Ishikawa (cell line): ENCODE measurements around the gene LAGE3.

Experiments
- CEBPB ChIP-seq: IDR thresholded peaks from 2 replicates; pipeline ENCODE4 v1.6.1; 2012
- CREB1 ChIP-seq: IDR thresholded peaks from 2 replicates; pipeline ENCODE4 v1.6.1; 2012; ENCODE audit warnings: low read depth
- EGR1 ChIP-seq: IDR thresholded peaks from 2 replicates; pipeline ENCODE4 v1.6.1; 2012
- EP300 ChIP-seq: IDR thresholded peaks from 2 replicates; pipeline ENCODE4 v1.6.1; 2012; ENCODE audit warnings: borderline replicate concordance
- FOXM1 ChIP-seq: IDR thresholded peaks from 2 replicates; pipeline ENCODE4 v1.6.1; 2012; ENCODE audit warnings: low read depth, borderline replicate concordance
- MAX ChIP-seq: IDR thresholded peaks from 2 replicates; pipeline ENCODE4 v1.6.1; 2012
- NFIC ChIP-seq: IDR thresholded peaks from 2 replicates; pipeline ENCODE4 v1.6.1; 2012
- RAD21 ChIP-seq: IDR thresholded peaks from 2 replicates; pipeline ENCODE4 v1.6.1; 2012; ENCODE audit warnings: low read depth
- TAF1 ChIP-seq: IDR thresholded peaks from 2 replicates; pipeline ENCODE4 v1.6.1; 2012; ENCODE audit warnings: low read depth, mild to moderate bottlenecking
- TCF12 ChIP-seq: IDR thresholded peaks from 2 replicates; pipeline ENCODE4 v1.6.1; 2012; ENCODE audit warnings: low read depth
- TEAD4 ChIP-seq: IDR thresholded peaks from 2 replicates; pipeline ENCODE4 v1.6.1; 2012
- YY1 ChIP-seq: IDR thresholded peaks from 2 replicates; pipeline ENCODE4 v1.6.1; 2012; ENCODE audit warnings: low read depth
- ZBTB7A ChIP-seq: IDR thresholded peaks from 2 replicates; pipeline ENCODE4 v1.6.1; 2012; ENCODE audit warnings: low read depth
- TF ChIP-seq, protein P1 (sequence below): IDR thresholded peaks from 2 replicates; pipeline ENCODE4 v1.6.1; 2012
- TF ChIP-seq, protein P2 (sequence below): IDR thresholded peaks from 2 replicates; pipeline ENCODE4 v1.6.1; 2012; ENCODE audit warnings: low read depth, mild to moderate bottlenecking

LAGE3 gene

GRCh38 chrX:154470434-154470833 lies 8.6 kb downstream of the LAGE3 start:
- TF ChIP-seq NFIC (no peak), TEAD4 (no peak), MAX (no peak), TAF1 (no peak), RAD21 (no peak), FOXM1 (no peak), YY1 (no peak), EP300 (no peak), TCF12 (no peak), EGR1 (no peak), CEBPB (no peak), CREB1 (no peak), ZBTB7A (no peak)
- TF ChIP-seq, protein P1, sequence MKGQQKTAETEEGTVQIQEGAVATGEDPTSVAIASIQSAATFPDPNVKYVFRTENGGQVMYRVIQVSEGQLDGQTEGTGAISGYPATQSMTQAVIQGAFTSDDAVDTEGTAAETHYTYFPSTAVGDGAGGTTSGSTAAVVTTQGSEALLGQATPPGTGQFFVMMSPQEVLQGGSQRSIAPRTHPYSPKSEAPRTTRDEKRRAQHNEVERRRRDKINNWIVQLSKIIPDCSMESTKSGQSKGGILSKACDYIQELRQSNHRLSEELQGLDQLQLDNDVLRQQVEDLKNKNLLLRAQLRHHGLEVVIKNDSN, result no peak
- TF ChIP-seq, protein P2, sequence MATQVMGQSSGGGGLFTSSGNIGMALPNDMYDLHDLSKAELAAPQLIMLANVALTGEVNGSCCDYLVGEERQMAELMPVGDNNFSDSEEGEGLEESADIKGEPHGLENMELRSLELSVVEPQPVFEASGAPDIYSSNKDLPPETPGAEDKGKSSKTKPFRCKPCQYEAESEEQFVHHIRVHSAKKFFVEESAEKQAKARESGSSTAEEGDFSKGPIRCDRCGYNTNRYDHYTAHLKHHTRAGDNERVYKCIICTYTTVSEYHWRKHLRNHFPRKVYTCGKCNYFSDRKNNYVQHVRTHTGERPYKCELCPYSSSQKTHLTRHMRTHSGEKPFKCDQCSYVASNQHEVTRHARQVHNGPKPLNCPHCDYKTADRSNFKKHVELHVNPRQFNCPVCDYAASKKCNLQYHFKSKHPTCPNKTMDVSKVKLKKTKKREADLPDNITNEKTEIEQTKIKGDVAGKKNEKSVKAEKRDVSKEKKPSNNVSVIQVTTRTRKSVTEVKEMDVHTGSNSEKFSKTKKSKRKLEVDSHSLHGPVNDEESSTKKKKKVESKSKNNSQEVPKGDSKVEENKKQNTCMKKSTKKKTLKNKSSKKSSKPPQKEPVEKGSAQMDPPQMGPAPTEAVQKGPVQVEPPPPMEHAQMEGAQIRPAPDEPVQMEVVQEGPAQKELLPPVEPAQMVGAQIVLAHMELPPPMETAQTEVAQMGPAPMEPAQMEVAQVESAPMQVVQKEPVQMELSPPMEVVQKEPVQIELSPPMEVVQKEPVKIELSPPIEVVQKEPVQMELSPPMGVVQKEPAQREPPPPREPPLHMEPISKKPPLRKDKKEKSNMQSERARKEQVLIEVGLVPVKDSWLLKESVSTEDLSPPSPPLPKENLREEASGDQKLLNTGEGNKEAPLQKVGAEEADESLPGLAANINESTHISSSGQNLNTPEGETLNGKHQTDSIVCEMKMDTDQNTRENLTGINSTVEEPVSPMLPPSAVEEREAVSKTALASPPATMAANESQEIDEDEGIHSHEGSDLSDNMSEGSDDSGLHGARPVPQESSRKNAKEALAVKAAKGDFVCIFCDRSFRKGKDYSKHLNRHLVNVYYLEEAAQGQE, result no peak

DNA sequence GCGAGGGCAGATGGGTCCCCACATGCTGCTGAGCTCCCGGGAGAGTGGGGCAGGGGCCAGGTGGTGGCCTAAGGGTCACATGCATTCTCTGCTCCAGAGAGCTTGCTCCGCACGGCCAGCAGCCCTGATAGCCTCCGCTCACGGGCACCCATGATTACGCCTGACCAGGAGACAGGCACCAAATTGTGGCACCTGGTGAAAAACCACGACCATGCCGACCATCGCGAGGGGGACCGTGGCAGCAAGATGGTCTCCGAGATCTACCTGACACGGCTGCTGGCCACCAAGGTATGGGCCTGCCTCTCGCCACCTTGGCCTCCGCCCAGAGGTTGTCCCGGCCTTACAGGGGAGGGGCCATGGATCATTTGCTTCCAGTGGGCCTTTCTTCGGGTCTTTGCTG lies 9.2 kb downstream of the LAGE3 start:
- TF ChIP-seq CREB1 (no peak), TCF12 (no peak), TEAD4 (no peak), FOXM1 (no peak), EP300 (no peak), ZBTB7A (no peak), CEBPB (no peak), TAF1 (no peak), MAX (no peak), RAD21 (no peak), NFIC (no peak), EGR1 (no peak), YY1 (no peak)
- TF ChIP-seq, protein P2, result no peak
- TF ChIP-seq, protein P1, result no peak

- TF ChIP-seq EGR1, result no peak
- TF ChIP-seq NFIC, result no peak
- no peak for TF ChIP-seq MAX
- TF ChIP-seq RAD21, result no peak
- TF ChIP-seq CEBPB, result no peak
- TF ChIP-seq TEAD4, result no peak
- TF ChIP-seq, protein P2, result no peak
- TF ChIP-seq FOXM1, result no peak
- TF ChIP-seq TCF12, result no peak
- no peak for TF ChIP-seq ZBTB7A
- no peak for TF ChIP-seq YY1
- no peak for TF ChIP-seq EP300
- no peak for TF ChIP-seq CREB1
- no peak for TF ChIP-seq TAF1
These were observed 10.0 kb downstream of the LAGE3 start for GRCh38 chrX:154469114-154469513.

DNA sequence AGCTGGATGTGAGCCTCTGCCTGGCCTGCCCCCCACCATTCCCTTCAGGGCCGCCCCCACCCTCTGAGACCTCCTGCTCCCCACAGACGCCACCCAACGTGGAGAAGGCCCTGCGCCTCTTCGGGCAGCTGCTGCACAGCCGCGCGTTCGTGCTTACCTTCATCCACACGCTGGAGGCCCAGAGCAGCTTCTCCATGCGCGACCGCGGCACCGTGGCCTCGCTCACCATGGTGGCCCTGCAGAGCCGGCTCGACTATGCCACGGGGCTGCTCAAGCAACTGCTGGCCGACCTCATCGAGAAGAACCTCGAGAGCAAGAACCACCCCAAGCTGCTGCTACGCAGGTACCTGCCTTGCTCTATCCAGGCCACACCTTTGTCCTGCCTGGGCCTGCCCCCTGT lies 10.9 kb downstream of the LAGE3 start:
- TF ChIP-seq MAX (no peak), CEBPB (no peak), FOXM1 (no peak), TEAD4 (no peak), CREB1 (no peak), RAD21 (no peak)
- TF ChIP-seq, protein P1, result no peak
- TF ChIP-seq, protein P2, result no peak
